Measurements from ENCODE around the gene PLXNA2. TPM values are rescaled to one million over a fixed set of nuclear protein-coding genes. Genes with fewer than 3 reads are reported as not detected.
A peak's percentile ranks its signal among the peaks of the same experiment; 100 is the strongest.

The PLXNA2 gene
- polyA plus RNA-seq, 1 of the 3 experiments (the other 2 are of a cell fraction) = 8.5 TPM

GRCh38 chr1:208243527-208243966 is 637 bp downstream of the PLXNA2 start (continued):
- TF ChIP-seq ZBTB33 (IDR thresholded peaks at IDR 0.05; ENCODE audit: borderline replicate concordance, low read depth) (no peak), RCOR1 (IDR thresholded peaks at IDR 0.05; ENCODE audit: low read length) (no peak)

- WGBS (ENCODE audit: low lambda C conversion rate) = 16% methylated on average over 10 of the region's 54 CpGs
- peak overlapping the region; percentile 93 for H3K4me2 ChIP-seq
- DNase-seq = peak; percentile 75
Observed at GRCh38 chr1:208242941-208243526, 1.1 kb downstream of the PLXNA2 start.

DNA sequence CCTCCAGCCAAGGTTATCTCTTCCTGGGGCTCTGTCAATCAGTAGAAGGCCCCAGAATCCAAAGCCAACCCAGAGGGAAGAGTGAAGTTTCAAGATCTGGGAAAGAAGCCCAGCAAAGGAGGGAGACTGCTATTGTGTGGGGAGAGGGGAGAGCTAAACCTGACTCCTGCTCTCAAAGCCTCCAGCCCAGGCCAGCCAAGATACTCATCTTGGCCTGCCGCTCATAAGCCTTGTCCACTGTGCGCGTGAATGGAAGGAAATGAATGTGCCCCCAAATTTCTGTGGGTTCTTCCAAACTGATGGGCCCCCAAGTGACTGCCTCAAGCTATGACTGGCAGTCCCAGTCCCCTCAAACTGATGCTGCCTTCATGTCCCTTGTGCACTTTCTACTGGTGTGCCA is 2.0 kb downstream of the PLXNA2 start:
- H2AFZ ChIP-seq (ENCODE audit: low read depth) = no peak overlapping the region
- DNase-seq = no peak
- no peaks in the 10 kb centered on the region for H3K9me3 ChIP-seq
- peaks cover 11% of the 10 kb centered on the region for H3F3A ChIP-seq (replicated peaks; ENCODE audit: insufficient read depth)
- H3K9me2 ChIP-seq = no peaks in the 10 kb centered on the region
- peaks cover 0 to 20% of the 10 kb centered on the region in 2 experiments for H3K36me3 ChIP-seq (replicated peaks in 1 of 2; ENCODE audit: control insufficient read depth in 1 of 2, insufficient read depth in 2 of 2, low read length in 1 of 2)
- H3K4me2 ChIP-seq = peak overlapping the region; percentile 93
- no peaks in the 10 kb centered on the region for H3K27me3 ChIP-seq (ENCODE audit: insufficient read depth)
- H3K27ac ChIP-seq (ENCODE audit: low read depth in 2 of 2, low read length in 1 of 2) = 0 out of 4 replicates have a peak overlapping the region, but pooled peaks of 1 of the 2 experiments have one; percentile 7
- H3K9ac ChIP-seq = peak overlapping the region; percentile 81; the same call in 1 of the 2 replicates
- 95% methylated on average over 3 of the region's 3 CpGs for WGBS (ENCODE audit: low lambda C conversion rate)
- H3K79me2 ChIP-seq (ENCODE audit: insufficient read depth) = peaks cover 70% of the 10 kb centered on the region
- peak overlapping the region; percentile 93 to 96 for H3K4me3 ChIP-seq (ENCODE audit: low read depth in 2 of 2, low read length in 1 of 2)
- H3K4me1 ChIP-seq (ENCODE audit: control insufficient read depth in 1 of 2, insufficient read depth in 2 of 2, low read depth in 1 of 2, low read length in 1 of 2) = peaks cover 7 to 58% of the 10 kb centered on the region in 2 experiments; a peak in 3 of 4 replicates
- ChIA-PET POLR2A (no interaction called here), CTCF (interaction anchor here (0.6 to 19.9 kb wide), 22 partner anchors 9 to 1324 kb away, joined by 3 to 579 read pairs (median 3); no protein-coding TSS in a partner anchor)
- TF ChIP-seq YY1 (IDR thresholded peaks at IDR 0.05; ENCODE audit: low read depth) (no peak), TCF12 (IDR thresholded peaks at IDR 0.05) (no peak), ELF1 (IDR thresholded peaks at IDR 0.05) (no peak), EP300 (IDR thresholded peaks at IDR 0.05; ENCODE audit: borderline replicate concordance in 1 of 2, low read depth in 1 of 2, low read length in 1 of 2) (no peak), FOXM1 (IDR thresholded peaks at IDR 0.05; ENCODE audit: low read depth) (no peak), MEF2A (IDR thresholded peaks at IDR 0.05; ENCODE audit: borderline replicate concordance, low read depth) (no peak), RFX5 (IDR thresholded peaks at IDR 0.05; ENCODE audit: low read length) (no peak), PBX3 (IDR thresholded peaks at IDR 0.05) (no peak)
- peaks cover 17% of the 10 kb centered on the region; the same call in 1 of the 2 replicates for H4K20me1 ChIP-seq (ENCODE audit: insufficient read depth)

More at GRCh38 chr1:208242941-208243526, 1.1 kb downstream of the PLXNA2 start:
- Histone ChIP-seq H3F3A (replicated peaks; ENCODE audit: insufficient read depth) (peaks cover 11% of the 10 kb centered on the region), H3K4me3 (ENCODE audit: low read depth in 2 of 2, low read length in 1 of 2) (peak overlapping the region; percentile 93 to 96), H3K4me1 (ENCODE audit: control insufficient read depth in 1 of 2, insufficient read depth in 2 of 2, low read depth in 1 of 2, low read length in 1 of 2) (peaks cover 7 to 63% of the 10 kb centered on the region in 2 experiments; a peak in 3 of 4 replicates), H4K20me1 (ENCODE audit: insufficient read depth) (peaks cover 17% of the 10 kb centered on the region; the same call in 1 of the 2 replicates), H3K9ac (peak overlapping the region; percentile 81), H2AFZ (ENCODE audit: low read depth) (peak overlapping the region; percentile 80), H3K27ac (ENCODE audit: low read depth in 2 of 2, low read length in 1 of 2) (peak overlapping the region in 1 of 2 experiments; percentile 82; a peak in 2 of 4 replicates), H3K9me2 (no peaks in the 10 kb centered on the region), H3K36me3 (replicated peaks in 1 of 2; ENCODE audit: control insufficient read depth in 1 of 2, insufficient read depth in 2 of 2, low read length in 1 of 2) (peaks cover 0 to 11% of the 10 kb centered on the region in 2 experiments), H3K9me3 (no peaks in the 10 kb centered on the region), H3K27me3 (ENCODE audit: insufficient read depth) (no peaks in the 10 kb centered on the region), H3K79me2 (ENCODE audit: insufficient read depth) (peaks cover 61% of the 10 kb centered on the region)
- POLR2A ChIA-PET = no interaction called here
- CTCF ChIA-PET = interaction anchor here (0.8 to 19.9 kb wide), 25 partner anchors 9 to 1323 kb away, joined by 3 to 579 read pairs (median 4); no protein-coding TSS in a partner anchor
- TF ChIP-seq SMC3 (IDR thresholded peaks at IDR 0.05; ENCODE audit: low read depth, low read length) (peak; percentile 36), RAD21 (IDR thresholded peaks at IDR 0.05; ENCODE audit: low read length) (peak; percentile 53), FOSL2 (IDR thresholded peaks at IDR 0.05; ENCODE audit: borderline replicate concordance, low read depth) (no peak)

All from SK-N-SH (cell line).